Activated T-cell treated with anti-CD3 and anti-CD28 coated beads, Interleukin-2, amount 50 U/mL, for 4 hours (primary cell): ENCODE data around the gene NLRP14. TPM values are rescaled to one million over a fixed set of nuclear protein-coding genes. Genes with fewer than 3 reads are reported as not detected.

Experiments used
- ATAC-seq, 2 donors: fragments of 200-7000 bp; cut with Tn5 transposase; one replicate each; pipeline ENCODE4 v1.10.0; 2021
- DNase-seq: peaks from one replicate; pipeline ENCODE4 v3.0.0-alpha.2; 2020
- H3K27me3 Mint-ChIP-seq: one replicate; pipeline ENCODE4 v1.8.0; 2021; ENCODE audit warnings: low read depth, mixed read lengths
- H3K36me3 Mint-ChIP-seq: one replicate; pipeline ENCODE4 v1.8.0; 2022; ENCODE audit warnings: mixed read lengths; ENCODE audit not compliant: insufficient read depth
- H3K4me1 Mint-ChIP-seq: one replicate; pipeline ENCODE4 v1.8.0; 2021; ENCODE audit warnings: low read depth, mixed read lengths
- H3K4me3 Mint-ChIP-seq: one replicate; pipeline ENCODE4 v1.8.0; 2021; ENCODE audit warnings: mild to moderate bottlenecking, moderate library complexity, mixed read lengths
- H3K9me3 Mint-ChIP-seq: one replicate; pipeline ENCODE4 v1.8.0; 2021; ENCODE audit warnings: mixed read lengths
- total RNA-seq, 3 donors: library from RNA; stranded (reverse); gene quantifications; one replicate each; pipeline ENCODE4 v1.2.1, GENCODE V29; 2021

NLRP14 gene
- total RNA-seq, 3 donors from 2014 or later, result not detected

GRCh38 chr11:7030836-7031235, 10.6 kb downstream of the NLRP14 start:
- Mint-ChIP-seq H3K4me1 (no peaks in the 10 kb centered on the region), H3K9me3 (no peaks in the 10 kb centered on the region), H3K36me3 (no peaks in the 10 kb centered on the region), H3K4me3 (no peak overlapping the region), H3K27me3 (peaks cover 3% of the 10 kb centered on the region)
- ATAC-seq (no peak), DNase-seq (no peak)

- Mint-ChIP-seq H3K36me3 (no peaks in the 10 kb centered on the region), H3K9me3 (no peaks in the 10 kb centered on the region), H3K27me3 (peaks cover 3% of the 10 kb centered on the region), H3K4me3 (no peak overlapping the region), H3K4me1 (no peaks in the 10 kb centered on the region)
- DNase-seq, result no peak
- ATAC-seq, result no peak
Observed at GRCh38 chr11:7031471-7031871, 11.2 kb downstream of the NLRP14 start.

GRCh38 chr11:7032692-7033091, 12.4 kb downstream of the NLRP14 start:
- ATAC-seq, result no peak
- DNase-seq, result no peak
- H3K36me3 Mint-ChIP-seq, result no peaks in the 10 kb centered on the region
- H3K27me3 Mint-ChIP-seq, result peaks cover 3% of the 10 kb centered on the region
- H3K9me3 Mint-ChIP-seq, result no peaks in the 10 kb centered on the region
- no peaks in the 10 kb centered on the region for H3K4me1 Mint-ChIP-seq
- H3K4me3 Mint-ChIP-seq, result no peak overlapping the region

GRCh38 chr11:7034019-7034418, 13.7 kb downstream of the NLRP14 start:
- Mint-ChIP-seq H3K9me3 (no peaks in the 10 kb centered on the region), H3K27me3 (peaks cover 3% of the 10 kb centered on the region), H3K36me3 (no peaks in the 10 kb centered on the region), H3K4me3 (no peak overlapping the region), H3K4me1 (no peaks in the 10 kb centered on the region)
- DNase-seq (no peak), ATAC-seq (no peak)

GRCh38 chr11:7046474-7047175, 26.3 kb downstream of the NLRP14 start:
- ATAC-seq, result no peak
- Mint-ChIP-seq H3K9me3 (no peaks in the 10 kb centered on the region), H3K36me3 (no peaks in the 10 kb centered on the region), H3K27me3 (no peaks in the 10 kb centered on the region), H3K4me1 (no peaks in the 10 kb centered on the region), H3K4me3 (no peak overlapping the region)
- DNase-seq, result no peak

DNA sequence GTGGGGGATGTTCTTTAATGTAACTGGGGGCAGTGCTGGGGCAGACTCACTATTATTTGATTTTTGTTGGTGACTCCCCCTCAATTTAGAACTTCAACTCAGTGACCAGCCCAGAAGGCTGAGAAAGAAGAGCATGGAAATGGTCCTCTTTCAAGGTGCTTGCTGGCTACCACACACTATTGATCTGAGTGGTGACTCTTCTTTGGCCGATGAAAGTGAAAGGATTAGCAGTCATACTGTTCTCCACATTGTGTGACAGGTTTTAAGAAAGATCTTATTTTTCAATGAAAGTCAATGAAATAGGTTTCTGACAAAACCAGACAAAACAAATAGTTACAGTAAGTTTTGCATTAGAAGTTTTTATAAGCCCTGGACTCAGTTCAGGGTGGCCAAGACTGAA, 29.9 kb downstream of the NLRP14 start:
- Mint-ChIP-seq H3K4me1 (no peaks in the 10 kb centered on the region), H3K9me3 (no peaks in the 10 kb centered on the region), H3K4me3 (no peak overlapping the region), H3K27me3 (peaks cover 2% of the 10 kb centered on the region), H3K36me3 (no peaks in the 10 kb centered on the region)
- ATAC-seq (no peak), DNase-seq (no peak)

DNA sequence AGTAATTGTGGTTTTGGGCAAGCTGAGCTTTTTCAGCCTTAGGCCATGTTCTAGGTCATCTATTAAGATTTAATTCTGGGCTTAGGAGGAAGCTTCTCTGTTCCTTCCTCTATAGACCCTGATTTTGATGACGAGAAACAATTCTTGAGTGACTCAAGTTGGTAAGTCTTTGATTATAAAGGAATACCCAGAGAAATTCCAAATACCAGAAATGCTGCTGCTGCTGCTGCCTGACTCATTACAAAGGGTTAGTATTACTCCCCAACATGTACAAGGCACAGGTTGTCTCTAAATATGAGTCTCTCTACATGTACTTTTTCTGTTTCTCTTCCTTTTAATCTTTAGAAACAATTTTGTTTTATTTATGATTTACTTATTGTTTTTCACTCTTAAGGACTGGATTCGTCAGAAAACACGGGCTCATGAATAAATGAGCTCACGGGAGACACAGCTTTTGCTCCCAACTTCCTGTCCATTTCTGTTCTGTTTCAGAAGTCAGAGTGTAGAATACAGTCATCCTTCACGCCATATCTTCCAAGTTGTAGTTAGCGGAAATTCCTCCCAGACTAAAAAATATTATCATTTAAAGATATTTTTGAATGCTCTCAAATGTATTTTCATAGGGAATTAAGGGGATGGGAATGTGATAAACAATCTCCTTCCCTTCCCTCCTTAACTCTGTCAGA, 36.7 kb downstream of the NLRP14 start:
- H3K27me3 Mint-ChIP-seq, result peaks cover 12% of the 10 kb centered on the region
- H3K4me3 Mint-ChIP-seq, result no peak overlapping the region
- no peaks in the 10 kb centered on the region for H3K4me1 Mint-ChIP-seq
- H3K36me3 Mint-ChIP-seq, result no peaks in the 10 kb centered on the region
- ATAC-seq (no peak), DNase-seq (no peak)
- H3K9me3 Mint-ChIP-seq, result no peaks in the 10 kb centered on the region

- no peak overlapping the region for H3K4me3 Mint-ChIP-seq
Observed at GRCh38 chr11:7057641-7058040, 37.4 kb downstream of the NLRP14 start.

GRCh38 chr11:7060868-7061267, 40.6 kb downstream of the NLRP14 start:
- H3K4me3 Mint-ChIP-seq, result no peak overlapping the region
- no peak for DNase-seq
- no peaks in the 10 kb centered on the region for H3K36me3 Mint-ChIP-seq
- peaks cover 10% of the 10 kb centered on the region for H3K27me3 Mint-ChIP-seq
- no peaks in the 10 kb centered on the region for H3K4me1 Mint-ChIP-seq
- no peak for ATAC-seq
- no peaks in the 10 kb centered on the region for H3K9me3 Mint-ChIP-seq

More at GRCh38 chr11:7057641-7058040, 37.4 kb downstream of the NLRP14 start:
- DNase-seq (no peak), ATAC-seq (no peak)
- Mint-ChIP-seq H3K4me1 (no peaks in the 10 kb centered on the region), H3K27me3 (peaks cover 12% of the 10 kb centered on the region), H3K36me3 (no peaks in the 10 kb centered on the region), H3K9me3 (no peaks in the 10 kb centered on the region)

GRCh38 chr11:7062534-7062933, 42.3 kb downstream of the NLRP14 start:
- DNase-seq (no peak), ATAC-seq (no peak)
- Mint-ChIP-seq H3K9me3 (no peaks in the 10 kb centered on the region), H3K27me3 (peaks cover 10% of the 10 kb centered on the region), H3K36me3 (no peaks in the 10 kb centered on the region), H3K4me1 (no peaks in the 10 kb centered on the region), H3K4me3 (no peak overlapping the region)

GRCh38 chr11:7072401-7073028, 52.2 kb downstream of the NLRP14 start:
- H3K36me3 Mint-ChIP-seq, result no peaks in the 10 kb centered on the region
- H3K4me3 Mint-ChIP-seq, result no peak overlapping the region
- no peaks in the 10 kb centered on the region for H3K9me3 Mint-ChIP-seq
- peaks cover 9% of the 10 kb centered on the region for H3K27me3 Mint-ChIP-seq
- DNase-seq, result no peak
- no peak for ATAC-seq
- H3K4me1 Mint-ChIP-seq, result no peaks in the 10 kb centered on the region

DNA sequence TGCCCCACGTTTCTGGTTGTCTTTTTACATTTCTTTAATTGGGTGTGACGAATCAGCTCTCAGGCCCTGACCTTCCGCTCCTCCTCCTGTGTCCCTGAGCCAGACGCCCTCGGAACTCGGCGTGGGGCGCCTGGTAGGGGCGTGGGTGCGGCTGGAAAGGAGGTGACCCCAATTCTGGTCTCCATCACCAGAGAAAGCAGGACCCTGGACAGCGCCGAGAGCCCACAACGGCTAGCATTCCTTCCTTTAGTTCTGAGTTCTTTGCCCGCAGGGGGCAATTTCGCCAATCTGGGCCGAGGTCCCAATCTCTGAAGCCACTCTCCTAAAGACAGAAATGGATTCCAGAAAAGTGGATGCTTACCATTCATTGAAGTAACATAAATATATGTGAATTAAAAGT, 56.8 kb downstream of the NLRP14 start:
- Mint-ChIP-seq H3K9me3 (peaks cover 15% of the 10 kb centered on the region), H3K36me3 (no peaks in the 10 kb centered on the region), H3K4me1 (no peaks in the 10 kb centered on the region), H3K4me3 (no peak overlapping the region), H3K27me3 (peaks cover 8% of the 10 kb centered on the region)
- no peak for ATAC-seq
- DNase-seq, result no peak

DNA sequence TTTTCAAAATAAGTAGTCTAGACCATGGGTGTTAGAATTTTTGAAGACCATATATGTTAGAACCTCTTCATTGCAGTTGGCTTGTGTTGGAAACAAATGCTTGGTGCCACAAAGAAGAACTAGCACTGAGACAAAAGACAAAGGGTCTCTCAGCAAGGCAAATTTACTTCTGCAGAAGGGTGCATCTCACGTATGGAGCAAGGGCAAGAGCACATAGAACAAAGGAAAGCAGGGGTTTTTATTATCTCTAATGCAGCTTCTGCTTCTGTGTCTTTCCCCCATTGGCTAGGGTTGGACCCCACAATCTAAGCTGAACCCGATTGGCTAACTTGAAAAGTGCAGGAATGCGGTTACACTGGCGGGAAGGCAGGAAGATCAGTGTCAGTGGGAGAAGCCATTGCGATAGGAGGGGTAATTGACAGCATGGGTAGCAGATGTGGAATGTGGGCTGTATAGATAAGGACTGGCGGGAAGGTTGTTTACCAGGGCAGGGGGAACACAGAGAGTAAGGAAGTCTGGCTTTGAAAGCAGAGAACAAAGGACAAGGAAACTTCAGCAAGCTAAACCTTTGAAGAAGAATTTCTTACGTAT, 59.4 kb downstream of the NLRP14 start:
- no peaks in the 10 kb centered on the region for H3K36me3 Mint-ChIP-seq
- peaks cover 9% of the 10 kb centered on the region for H3K27me3 Mint-ChIP-seq
- peaks cover 15% of the 10 kb centered on the region for H3K9me3 Mint-ChIP-seq
- ATAC-seq (no peak), DNase-seq (no peak)
- H3K4me3 Mint-ChIP-seq, result no peak overlapping the region
- no peaks in the 10 kb centered on the region for H3K4me1 Mint-ChIP-seq

GRCh38 chr11:7080900-7081299, 60.6 kb downstream of the NLRP14 start:
- H3K36me3 Mint-ChIP-seq, result no peaks in the 10 kb centered on the region
- H3K4me3 Mint-ChIP-seq, result no peak overlapping the region
- peaks cover 15% of the 10 kb centered on the region for H3K9me3 Mint-ChIP-seq
- ATAC-seq (no peak), DNase-seq (no peak)
- no peaks in the 10 kb centered on the region for H3K4me1 Mint-ChIP-seq
- H3K27me3 Mint-ChIP-seq, result peaks cover 7% of the 10 kb centered on the region
